HG03342 (cell line): ENCODE data around the gene CUTA.

Experiments
- ATAC-seq: cut with Tn5 transposase; IDR thresholded peaks from one replicate; pipeline ENCODE4 v1.9.1; 2021; ENCODE audit warnings: mild to moderate bottlenecking, moderate library complexity; ENCODE audit not compliant: unreplicated experiment

CUTA gene

DNA sequence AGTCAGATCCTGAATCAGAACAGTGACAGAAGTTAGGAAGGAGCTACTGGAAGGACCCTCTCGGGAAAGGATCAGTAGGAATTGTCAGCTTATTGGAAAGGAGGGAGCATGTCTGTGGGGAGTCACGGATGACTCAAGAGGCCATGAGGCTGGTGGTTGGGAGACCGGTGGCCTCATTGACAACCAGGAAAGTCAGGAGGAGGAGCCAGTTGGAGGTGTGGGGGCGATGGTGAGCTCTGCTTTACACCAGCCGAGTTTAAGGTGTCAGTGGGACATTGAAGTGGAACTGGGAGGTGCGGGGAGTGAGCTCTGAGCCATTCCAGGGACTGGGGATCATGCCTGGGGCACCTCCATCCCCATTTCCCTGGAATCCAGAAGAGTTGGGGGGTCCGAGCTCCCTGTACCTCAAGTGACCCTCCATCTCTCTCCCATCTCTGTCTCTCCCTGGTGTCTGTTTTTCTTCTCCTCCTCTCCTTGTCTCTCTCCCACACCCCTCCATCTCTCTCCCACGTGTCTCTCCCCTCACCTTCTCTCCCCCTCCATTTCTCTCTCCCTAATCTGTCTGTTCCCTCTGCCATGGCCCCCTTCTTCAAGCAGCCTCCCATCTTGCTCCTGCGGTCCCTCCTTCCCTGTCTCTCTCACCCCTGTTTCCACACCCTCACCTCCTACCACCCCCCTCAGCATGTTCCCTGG is 22.2 kb upstream of the CUTA start:
- no peak for ATAC-seq

DNA sequence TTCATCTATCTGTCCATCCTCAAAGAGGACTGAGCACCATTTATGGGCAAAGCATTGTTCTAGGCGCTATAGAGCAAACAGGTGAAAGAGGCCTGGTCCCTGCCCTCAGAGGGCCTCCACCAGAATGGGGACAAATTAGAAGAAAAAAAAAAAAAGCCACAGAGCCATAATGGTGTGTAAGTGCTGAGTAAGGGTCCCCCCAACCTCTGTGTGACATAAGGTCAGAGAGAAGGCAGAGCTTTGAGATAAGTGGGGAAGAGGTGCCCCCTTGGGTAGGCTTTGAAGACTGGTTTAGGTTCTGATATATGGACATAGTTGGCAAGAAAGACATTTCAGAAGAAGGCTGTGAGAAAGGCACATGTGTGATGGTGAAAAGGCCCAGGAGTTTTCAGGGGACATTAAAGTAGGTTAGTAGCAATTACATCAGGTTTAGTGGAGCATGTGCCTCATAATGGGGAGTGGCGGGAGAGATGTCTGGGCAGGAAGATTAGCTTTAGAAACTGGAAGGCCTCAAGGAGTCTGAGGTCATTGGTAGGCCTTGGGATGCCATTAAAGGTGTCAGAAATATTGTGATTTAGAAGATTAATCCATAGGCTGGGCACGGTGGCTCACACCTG is 21.2 kb upstream of the CUTA start:
- no peak for ATAC-seq

DNA sequence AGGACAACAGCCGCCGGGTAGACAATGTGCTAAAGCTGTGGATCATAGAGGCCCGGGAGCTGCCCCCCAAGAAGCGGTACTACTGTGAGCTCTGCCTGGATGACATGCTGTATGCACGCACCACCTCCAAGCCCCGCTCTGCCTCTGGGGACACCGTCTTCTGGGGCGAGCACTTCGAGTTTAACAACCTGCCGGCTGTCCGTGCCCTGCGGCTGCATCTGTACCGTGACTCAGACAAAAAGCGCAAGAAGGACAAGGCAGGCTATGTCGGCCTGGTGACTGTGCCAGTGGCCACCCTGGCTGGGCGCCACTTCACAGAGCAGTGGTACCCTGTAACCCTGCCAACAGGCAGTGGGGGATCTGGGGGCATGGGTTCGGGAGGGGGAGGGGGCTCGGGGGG is 19.8 kb upstream of the CUTA start:
- no peak for ATAC-seq

DNA sequence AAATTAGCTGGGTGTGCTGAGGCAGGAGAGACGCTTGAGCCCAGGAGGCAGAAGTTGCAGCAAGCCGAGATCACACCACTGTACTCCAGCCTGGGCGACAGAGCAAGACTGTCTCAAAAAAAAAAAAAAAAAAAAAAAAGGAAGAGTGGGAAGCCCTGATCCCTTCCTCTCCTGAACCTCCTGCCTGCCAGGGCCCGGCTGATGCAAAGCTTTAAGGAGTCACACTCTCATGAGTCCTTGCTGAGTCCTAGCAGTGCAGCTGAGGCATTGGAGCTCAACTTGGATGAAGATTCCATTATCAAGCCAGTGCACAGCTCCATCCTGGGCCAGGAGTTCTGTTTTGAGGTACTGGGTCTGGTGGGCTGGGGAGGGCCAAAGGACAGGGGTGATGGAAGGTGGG is 17.1 kb upstream of the CUTA start:
- ATAC-seq = no peak

DNA sequence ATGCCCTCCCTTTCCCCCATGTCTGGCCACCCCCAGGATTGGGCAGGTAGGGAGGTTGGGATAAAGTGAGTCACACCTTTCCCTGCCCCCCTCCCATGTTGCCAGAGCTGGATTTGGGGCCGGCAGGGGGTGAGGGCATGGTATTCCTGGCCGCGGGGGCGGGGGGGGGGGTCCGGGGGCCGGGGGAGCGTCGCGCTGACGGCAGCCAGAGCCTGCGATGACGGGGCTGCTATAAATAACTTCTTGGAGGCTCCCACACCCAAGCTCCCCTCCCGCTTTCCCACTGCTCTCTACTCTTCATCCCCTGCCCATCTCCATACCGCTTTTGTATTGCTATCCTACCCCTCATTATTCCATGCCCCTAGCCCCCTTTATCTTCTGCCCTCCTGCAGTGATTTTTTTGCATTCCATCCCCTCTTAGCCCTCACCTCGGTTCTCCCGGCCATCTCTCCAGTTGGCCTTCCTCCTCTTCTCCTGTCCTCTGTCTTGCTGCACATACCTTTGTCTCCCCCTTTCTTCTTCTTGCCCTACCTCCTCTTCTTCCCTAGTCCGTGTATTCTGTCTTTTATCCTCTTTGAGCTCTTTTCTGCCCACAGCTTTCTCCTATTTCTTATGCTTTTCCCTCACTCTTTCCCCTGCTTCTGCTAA is 15.8 kb upstream of the CUTA start:
- no peak for ATAC-seq

GRCh38 chr6:33433001-33433543 is 15.2 kb upstream of the CUTA start:
- ATAC-seq = no peak

GRCh38 chr6:33432546-33432945 is 14.6 kb upstream of the CUTA start:
- no peak for ATAC-seq

GRCh38 chr6:33431880-33432541 is 14.1 kb upstream of the CUTA start:
- no peak for ATAC-seq

DNA sequence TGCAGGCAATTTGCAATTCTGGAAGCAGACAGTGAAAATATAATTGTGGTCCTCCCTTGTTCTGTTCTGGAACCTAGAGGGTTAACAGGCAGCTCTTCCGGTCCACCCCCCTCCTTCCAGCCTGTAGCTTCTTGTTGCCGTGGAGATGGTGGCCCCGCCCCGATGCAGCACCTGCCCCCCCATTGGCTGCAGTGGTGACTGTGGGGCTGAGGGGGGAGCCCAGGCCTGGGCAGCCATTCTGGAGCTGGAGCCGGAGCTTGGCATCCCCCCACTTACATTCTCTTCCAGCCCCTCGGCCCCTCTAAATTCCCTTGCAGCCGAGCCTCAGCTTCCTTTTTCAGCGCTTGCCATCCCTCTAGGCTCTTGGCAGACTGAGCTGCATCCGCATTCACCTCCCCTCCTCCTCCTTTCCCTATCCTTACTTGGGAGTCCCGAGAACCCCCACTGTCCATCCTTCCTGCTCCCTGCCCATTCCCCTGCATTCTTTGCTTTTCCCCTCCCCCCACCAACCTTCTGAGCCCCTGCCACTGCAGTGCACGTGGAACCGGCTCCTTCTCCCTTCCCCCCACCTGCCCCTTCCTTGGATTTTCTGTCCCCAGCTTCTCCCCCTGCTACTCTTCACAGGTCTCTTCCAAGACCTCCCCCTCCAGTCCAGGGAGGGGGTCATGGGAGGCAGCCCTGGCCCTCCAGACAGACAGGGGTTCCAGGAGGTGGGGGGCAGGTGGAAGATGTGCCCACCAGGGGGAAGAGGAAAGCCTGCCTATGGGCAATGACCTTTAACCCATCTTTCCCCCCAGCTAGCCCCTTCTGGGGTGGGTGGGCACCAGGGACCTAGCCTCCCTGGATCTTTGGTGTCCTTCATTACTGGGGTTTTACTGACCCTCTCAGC is 13.3 kb upstream of the CUTA start:
- ATAC-seq = no peak

DNA sequence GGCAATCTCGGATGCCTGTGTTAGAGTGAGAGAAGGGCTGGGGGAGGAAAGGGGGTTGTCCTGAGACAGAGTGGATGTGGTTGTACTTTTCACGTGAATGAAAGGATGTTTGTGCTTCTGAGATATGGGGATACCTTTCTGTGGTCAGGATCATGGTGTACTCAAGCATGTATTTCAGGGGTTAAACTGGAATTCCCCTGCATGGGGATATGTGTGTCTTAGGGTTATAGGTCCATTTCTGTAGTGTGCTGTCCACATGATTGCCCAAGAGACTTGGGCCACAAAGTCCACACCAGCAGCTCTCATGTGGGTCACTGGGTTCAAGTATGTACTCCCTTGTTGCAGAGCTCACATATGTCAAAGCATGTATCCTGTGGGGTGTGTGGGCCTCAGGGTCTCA is 12.4 kb upstream of the CUTA start:
- ATAC-seq = no peak

GRCh38 chr6:33429750-33430052 is 11.8 kb upstream of the CUTA start:
- ATAC-seq = no peak

DNA sequence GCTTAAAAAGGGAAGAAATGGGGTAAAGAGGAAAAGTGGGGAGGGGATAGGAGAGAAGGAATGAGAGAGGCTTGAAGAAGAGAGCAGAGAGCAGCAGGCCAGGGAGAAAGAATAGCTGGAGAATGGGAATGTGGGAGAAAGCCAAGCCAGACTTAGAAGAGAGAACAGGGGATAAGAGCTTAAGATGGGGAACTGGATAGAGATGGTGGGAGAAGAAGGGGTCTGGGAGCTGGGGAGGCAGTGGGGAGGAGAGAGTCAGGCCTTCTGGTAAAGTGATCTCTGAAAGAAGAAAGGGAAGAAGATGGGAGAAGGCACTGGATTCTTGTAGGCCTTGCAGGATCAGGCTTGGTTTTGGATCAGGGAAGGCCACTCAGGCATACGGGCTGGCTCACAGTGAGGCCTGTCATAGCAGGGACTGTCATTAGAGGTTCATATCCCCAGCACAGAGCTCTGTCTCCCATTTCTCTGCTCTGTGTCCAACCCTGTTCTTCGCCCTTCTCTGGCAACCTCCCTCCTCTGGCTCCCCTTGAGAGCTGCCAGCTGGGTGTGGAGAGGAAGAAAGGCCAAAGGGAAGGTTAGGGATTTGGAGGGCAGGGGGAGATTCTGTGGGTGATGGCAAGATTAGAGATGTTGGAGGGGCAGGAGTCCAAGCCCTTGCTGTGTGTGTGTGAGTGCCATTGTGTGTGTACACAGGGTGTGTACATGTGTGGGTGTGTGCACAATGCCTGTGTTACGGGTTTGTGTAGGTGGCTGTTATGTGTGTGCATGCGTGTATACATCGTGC is 11.3 kb upstream of the CUTA start:
- ATAC-seq = no peak

DNA sequence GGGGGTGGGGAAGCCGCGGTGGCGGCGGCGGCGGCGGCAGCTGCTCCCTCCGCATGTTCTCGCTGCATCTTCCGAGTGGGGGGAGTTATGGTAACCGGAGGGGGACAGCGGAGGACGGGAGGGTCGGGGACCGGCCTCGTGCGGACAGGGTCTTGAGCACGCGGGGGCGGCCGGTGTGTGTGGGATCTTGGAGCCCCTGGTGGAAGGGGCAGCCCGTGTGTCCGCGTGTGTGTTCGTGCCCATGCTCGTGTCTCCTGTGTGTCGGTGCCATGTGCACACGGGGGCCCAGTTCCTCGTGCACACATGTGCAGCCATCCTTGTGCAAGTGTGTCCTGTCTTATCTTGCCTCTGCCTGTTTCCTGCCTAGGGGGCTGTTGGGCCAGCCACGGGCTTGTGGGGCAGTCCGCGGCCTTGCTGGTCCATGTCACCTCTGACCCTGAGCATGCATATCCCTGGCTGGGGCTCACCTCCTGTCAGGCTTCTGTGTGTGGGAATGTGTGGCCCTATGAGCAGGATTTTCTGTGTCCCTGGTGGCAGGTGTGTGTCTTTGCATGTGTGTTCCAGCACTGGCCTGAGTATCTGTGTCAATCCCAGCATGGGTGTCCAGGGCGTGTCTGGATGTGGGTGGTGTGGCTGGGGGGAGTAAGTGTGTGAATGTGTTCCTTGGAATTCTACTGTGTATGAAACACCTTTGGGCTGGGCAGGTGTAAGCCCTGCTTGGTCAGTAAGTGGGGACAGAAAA is 10.5 kb upstream of the CUTA start:
- ATAC-seq = no peak

GRCh38 chr6:33427585-33428223 is 9.8 kb upstream of the CUTA start:
- ATAC-seq = no peak

DNA sequence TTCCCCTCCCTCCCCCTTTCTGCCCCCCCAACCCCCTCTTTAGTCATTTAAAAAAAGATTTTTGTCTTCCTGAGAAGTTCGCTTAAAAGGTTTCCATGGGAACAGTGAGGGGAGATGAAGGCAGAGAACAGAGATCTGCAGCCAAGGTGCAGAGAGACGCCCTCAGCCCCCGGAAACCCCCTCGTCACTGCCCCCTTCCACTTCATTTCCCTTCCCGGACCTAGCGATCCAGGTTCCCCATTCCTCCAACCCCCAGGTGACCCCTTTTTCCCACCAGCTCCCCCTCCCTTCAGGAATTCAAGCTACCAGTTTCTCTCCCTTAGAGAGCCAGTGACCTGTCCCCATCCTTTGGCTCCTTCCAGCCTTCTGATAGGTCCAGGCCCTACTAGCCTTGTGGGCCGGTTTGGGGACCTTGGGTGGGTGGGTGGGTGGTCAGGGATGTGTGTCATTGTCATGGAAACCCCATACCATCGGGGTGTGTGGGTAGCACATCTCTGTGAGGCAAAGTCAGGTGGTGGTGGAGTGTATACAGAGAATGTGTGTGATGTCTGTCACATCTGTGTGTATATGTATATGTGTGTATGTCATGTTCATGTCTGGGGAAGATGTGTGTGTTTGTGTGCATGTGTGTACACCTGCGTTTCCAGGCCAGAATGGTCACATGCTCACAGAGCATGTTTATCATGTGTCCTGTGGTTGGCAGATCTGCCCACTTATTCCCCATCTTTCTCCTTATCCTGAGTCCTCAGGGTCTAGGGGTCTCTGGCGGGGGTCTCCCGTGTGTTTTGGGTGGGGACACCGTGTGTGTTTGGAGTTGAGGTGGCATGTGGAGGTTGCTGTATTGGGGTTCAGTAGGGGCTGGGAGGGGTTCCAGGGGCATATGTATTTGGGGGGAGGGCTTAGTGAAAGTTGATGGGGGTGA is 8.9 kb upstream of the CUTA start:
- ATAC-seq = no peak

GRCh38 chr6:33425668-33426577 is 8.0 kb upstream of the CUTA start:
- ATAC-seq = peak; percentile 43
